ENCODE results near the gene MRTFA.

DNA sequence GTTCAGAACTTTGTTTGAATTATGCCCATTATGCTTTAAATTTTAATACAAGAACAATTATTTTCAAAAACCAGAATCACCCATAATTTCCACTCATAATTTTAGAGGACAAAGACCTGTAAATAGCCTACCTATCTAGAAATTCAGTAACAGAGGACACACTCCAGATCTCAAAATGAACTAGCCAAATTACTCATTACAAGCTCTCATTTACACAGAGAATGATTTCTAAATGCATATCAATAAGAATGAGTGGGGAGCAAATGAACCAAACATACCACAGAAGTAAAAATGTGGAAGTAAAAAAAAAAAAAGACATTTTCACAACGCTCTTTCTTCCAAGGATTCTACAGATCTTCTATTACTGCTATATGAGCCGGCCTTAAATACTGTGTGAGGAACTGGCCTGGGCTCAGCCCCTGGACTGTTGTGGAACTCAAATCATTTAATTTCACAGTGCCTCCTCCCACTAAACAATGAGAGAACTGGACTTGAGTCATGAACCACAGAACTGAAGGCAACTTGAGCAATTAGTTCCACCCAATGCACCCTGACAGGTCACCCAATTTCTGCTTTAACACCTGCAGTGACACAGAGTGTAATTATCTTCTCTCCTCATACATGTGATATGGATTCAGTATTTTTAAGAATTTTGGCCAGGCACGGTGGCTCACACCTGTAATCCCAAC lies 8.0 kb downstream of the MRTFA start:
- TF ChIP-seq, protein P1, sequence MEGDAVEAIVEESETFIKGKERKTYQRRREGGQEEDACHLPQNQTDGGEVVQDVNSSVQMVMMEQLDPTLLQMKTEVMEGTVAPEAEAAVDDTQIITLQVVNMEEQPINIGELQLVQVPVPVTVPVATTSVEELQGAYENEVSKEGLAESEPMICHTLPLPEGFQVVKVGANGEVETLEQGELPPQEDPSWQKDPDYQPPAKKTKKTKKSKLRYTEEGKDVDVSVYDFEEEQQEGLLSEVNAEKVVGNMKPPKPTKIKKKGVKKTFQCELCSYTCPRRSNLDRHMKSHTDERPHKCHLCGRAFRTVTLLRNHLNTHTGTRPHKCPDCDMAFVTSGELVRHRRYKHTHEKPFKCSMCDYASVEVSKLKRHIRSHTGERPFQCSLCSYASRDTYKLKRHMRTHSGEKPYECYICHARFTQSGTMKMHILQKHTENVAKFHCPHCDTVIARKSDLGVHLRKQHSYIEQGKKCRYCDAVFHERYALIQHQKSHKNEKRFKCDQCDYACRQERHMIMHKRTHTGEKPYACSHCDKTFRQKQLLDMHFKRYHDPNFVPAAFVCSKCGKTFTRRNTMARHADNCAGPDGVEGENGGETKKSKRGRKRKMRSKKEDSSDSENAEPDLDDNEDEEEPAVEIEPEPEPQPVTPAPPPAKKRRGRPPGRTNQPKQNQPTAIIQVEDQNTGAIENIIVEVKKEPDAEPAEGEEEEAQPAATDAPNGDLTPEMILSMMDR (IDR thresholded peaks at IDR 0.05; ENCODE audit: insufficient read depth, low read length, poor library complexity, severe bottlenecking) = no peak
- no peak for TF ChIP-seq EZH2phosphoT487 (conservative IDR thresholded peaks at IDR 0.05; ENCODE audit: low read length)

Data from SU-DHL-6 (cell line).